ENCODE data around the gene MET. TPM values are rescaled to one million over a fixed set of nuclear protein-coding genes. Genes with fewer than 3 reads are reported as not detected.

Gene MET
- total and polyA plus RNA-seq, 2 of the 13 experiments (the other 11 are each of a cell fraction or from before 2014, with no cell fraction given) = 21.8 to 31.5 TPM

DNA sequence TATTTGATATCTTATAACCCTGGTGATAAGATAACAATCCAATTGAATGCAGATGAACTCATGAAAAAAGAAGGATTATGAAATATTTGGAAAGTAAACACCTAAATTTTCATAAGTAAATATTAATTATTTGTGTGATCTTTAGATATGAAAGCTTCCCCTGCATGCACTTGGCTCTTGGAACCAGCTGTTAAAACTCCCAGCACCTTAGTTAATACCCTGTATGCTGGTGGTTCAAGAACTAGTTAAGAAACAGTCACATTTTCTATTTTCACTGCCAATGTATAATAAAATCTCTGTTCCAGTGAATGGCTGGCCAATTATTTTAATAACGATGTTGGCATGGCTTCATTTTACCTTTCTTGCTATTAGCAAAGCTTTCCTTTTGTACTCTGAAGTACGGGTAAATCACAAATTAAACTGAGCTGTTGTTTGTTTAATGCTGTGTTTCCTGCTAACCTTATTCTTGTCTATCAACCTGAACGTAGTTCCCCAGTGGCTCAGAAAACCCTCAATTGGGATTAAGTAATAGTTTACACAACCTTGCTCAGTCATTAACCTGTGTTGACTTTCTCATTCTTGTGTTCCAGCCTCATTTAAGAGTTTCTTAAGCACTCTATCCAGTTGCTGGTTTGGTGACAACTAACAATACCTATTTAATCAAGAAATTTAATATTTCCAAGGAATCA lies 38.9 kb downstream of the MET start (continued):
- TF ChIP-seq ZNF841 (CRISPR knock-in tag; IDR thresholded peaks at IDR 0.05; ENCODE audit: borderline replicate concordance) = no peak
- TF ChIP-seq MAZ (IDR thresholded peaks at IDR 0.05; ENCODE audit: borderline replicate concordance, low read depth, low read length) = no peak
- TF ChIP-seq MAZ (CRISPR knock-in tag; IDR thresholded peaks at IDR 0.05; ENCODE audit: low read depth) = no peak
- no peak for TF ChIP-seq ATM (IDR thresholded peaks at IDR 0.05; ENCODE audit: borderline replicate concordance)
- TF ChIP-seq EHMT2 (IDR thresholded peaks at IDR 0.05; ENCODE audit: borderline replicate concordance, low read depth, low read length) = no peak
- no peak for TF ChIP-seq ZNF816 (CRISPR knock-in tag; IDR thresholded peaks at IDR 0.05; ENCODE audit: borderline replicate concordance)
- no peak for TF ChIP-seq ZNF773 (CRISPR knock-in tag; IDR thresholded peaks at IDR 0.05; ENCODE audit: borderline replicate concordance)
- TF ChIP-seq AGO2 (optimal IDR thresholded peaks at IDR 0.05; ENCODE audit: low read depth, low read length) = no peak
- TF ChIP-seq ZNF30 (CRISPR knock-in tag; IDR thresholded peaks at IDR 0.05) = no peak
- no peak for TF ChIP-seq ZNF251 (CRISPR knock-in tag; IDR thresholded peaks at IDR 0.05)
- no peak for TF ChIP-seq RARG (CRISPR knock-in tag; IDR thresholded peaks at IDR 0.05; ENCODE audit: low read depth)
- TF ChIP-seq SSRP1 (CRISPR knock-in tag; IDR thresholded peaks at IDR 0.05) = no peak
- TF ChIP-seq STAT5B (CRISPR knock-in tag; IDR thresholded peaks at IDR 0.05) = no peak
- TF ChIP-seq TIGD3 (CRISPR knock-in tag; IDR thresholded peaks at IDR 0.05; ENCODE audit: borderline replicate concordance) = no peak
- TF ChIP-seq BRD4 (CRISPR knock-in tag; IDR thresholded peaks at IDR 0.05) = no peak
- TF ChIP-seq PAXIP1 (CRISPR knock-in tag; conservative IDR thresholded peaks at IDR 0.05) = peak; percentile 61
- TF ChIP-seq TCF7L2 (IDR thresholded peaks at IDR 0.05; ENCODE audit: low read depth, low read length) = no peak
- no peak for TF ChIP-seq TBL1XR1 (IDR thresholded peaks at IDR 0.05; ENCODE audit: borderline replicate concordance, low read length, partially characterized antibody)
- no peak for TF ChIP-seq MED13 (CRISPR knock-in tag; IDR thresholded peaks at IDR 0.05)
- TF ChIP-seq ZNF746 (CRISPR knock-in tag; IDR thresholded peaks at IDR 0.05) = no peak
- peak; percentile 56; the same call in 1 of the 2 replicates for TF ChIP-seq CEBPB (IDR thresholded peaks at IDR 0.05; ENCODE audit: borderline replicate concordance, low read depth, low read length)
- TF ChIP-seq, protein P1, sequence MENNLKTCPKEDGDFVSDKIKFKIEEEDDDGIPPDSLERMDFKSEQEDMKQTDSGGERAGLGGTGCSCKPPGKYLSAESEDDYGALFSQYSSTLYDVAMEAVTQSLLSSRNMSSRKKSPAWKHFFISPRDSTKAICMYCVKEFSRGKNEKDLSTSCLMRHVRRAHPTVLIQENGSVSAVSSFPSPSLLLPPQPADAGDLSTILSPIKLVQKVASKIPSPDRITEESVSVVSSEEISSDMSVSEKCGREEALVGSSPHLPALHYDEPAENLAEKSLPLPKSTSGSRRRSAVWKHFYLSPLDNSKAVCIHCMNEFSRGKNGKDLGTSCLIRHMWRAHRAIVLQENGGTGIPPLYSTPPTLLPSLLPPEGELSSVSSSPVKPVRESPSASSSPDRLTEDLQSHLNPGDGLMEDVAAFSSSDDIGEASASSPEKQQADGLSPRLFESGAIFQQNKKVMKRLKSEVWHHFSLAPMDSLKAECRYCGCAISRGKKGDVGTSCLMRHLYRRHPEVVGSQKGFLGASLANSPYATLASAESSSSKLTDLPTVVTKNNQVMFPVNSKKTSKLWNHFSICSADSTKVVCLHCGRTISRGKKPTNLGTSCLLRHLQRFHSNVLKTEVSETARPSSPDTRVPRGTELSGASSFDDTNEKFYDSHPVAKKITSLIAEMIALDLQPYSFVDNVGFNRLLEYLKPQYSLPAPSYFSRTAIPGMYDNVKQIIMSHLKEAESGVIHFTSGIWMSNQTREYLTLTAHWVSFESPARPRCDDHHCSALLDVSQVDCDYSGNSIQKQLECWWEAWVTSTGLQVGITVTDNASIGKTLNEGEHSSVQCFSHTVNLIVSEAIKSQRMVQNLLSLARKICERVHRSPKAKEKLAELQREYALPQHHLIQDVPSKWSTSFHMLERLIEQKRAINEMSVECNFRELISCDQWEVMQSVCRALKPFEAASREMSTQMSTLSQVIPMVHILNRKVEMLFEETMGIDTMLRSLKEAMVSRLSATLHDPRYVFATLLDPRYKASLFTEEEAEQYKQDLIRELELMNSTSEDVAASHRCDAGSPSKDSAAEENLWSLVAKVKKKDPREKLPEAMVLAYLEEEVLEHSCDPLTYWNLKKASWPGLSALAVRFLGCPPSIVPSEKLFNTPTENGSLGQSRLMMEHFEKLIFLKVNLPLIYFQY (CRISPR knock-in tag; IDR thresholded peaks at IDR 0.05; ENCODE audit: borderline replicate concordance) = no peak

Data from HepG2 (cell line).